ENCODE results near the gene CIROP.

The CIROP gene

GRCh38 chr14:23118506-23119362 lies 13.9 kb upstream of the CIROP start, which contains the start of gene CEBPE:
Gene CEBPE, minus strand, starts transcription at chr14:23119255. Its CDS starts 164 bp downstream, at chr14:23119091.
- H3K4me1 ChIP-seq (ENCODE audit: control insufficient read depth, insufficient read depth, low read length) = peaks cover 29% of the 10 kb centered on the region
- H3K36me3 ChIP-seq (ENCODE audit: control insufficient read depth, insufficient read depth, low read length) = no peaks in the 10 kb centered on the region
- no peak within 1 kb of the TSS for H3K4me3 ChIP-seq (ENCODE audit: low read depth, low read length)
- H3K27me3 ChIP-seq (ENCODE audit: control insufficient read depth, insufficient read depth, low read length) = peaks cover 4% of the 10 kb centered on the region
- H3K9me3 ChIP-seq (ENCODE audit: control insufficient read depth, insufficient read depth, low read length) = no peaks in the 10 kb centered on the region
- no peak within 1 kb of the TSS for H3K9ac ChIP-seq (ENCODE audit: low read depth, low read length)

GRCh38 chr14:23117371-23118020 lies 12.7 kb upstream of the CIROP start:
- Histone ChIP-seq H3K27me3 (ENCODE audit: control insufficient read depth, insufficient read depth, low read length) (peaks cover 8% of the 10 kb centered on the region), H3K9me3 (ENCODE audit: control insufficient read depth, insufficient read depth, low read length) (no peaks in the 10 kb centered on the region), H3K4me3 (ENCODE audit: low read depth, low read length) (no peak overlapping the region), H3K4me1 (ENCODE audit: control insufficient read depth, insufficient read depth, low read length) (peaks cover 29% of the 10 kb centered on the region), H3K36me3 (ENCODE audit: control insufficient read depth, insufficient read depth, low read length) (no peaks in the 10 kb centered on the region), H3K9ac (ENCODE audit: low read depth, low read length) (no peak overlapping the region)

GRCh38 chr14:23115918-23116317 lies 11.1 kb upstream of the CIROP start:
- peaks cover 21% of the 10 kb centered on the region for H3K4me1 ChIP-seq (ENCODE audit: control insufficient read depth, insufficient read depth, low read length)
- H3K9ac ChIP-seq (ENCODE audit: low read depth, low read length) = no peak overlapping the region
- H3K4me3 ChIP-seq (ENCODE audit: low read depth, low read length) = no peak overlapping the region
- H3K36me3 ChIP-seq (ENCODE audit: control insufficient read depth, insufficient read depth, low read length) = no peaks in the 10 kb centered on the region
- peaks cover 19% of the 10 kb centered on the region for H3K27me3 ChIP-seq (ENCODE audit: control insufficient read depth, insufficient read depth, low read length)
- no peaks in the 10 kb centered on the region for H3K9me3 ChIP-seq (ENCODE audit: control insufficient read depth, insufficient read depth, low read length)

- peaks cover 24% of the 10 kb centered on the region for H3K27me3 ChIP-seq (ENCODE audit: control insufficient read depth, insufficient read depth, low read length)
- no peaks in the 10 kb centered on the region for H3K9me3 ChIP-seq (ENCODE audit: control insufficient read depth, insufficient read depth, low read length)
- no peak overlapping the region for H3K4me3 ChIP-seq (ENCODE audit: low read depth, low read length)
- no peaks in the 10 kb centered on the region for H3K36me3 ChIP-seq (ENCODE audit: control insufficient read depth, insufficient read depth, low read length)
- H3K4me1 ChIP-seq (ENCODE audit: control insufficient read depth, insufficient read depth, low read length) = peaks cover 17% of the 10 kb centered on the region
- H3K9ac ChIP-seq (ENCODE audit: low read depth, low read length) = no peak overlapping the region
Observed at GRCh38 chr14:23115039-23115731, 10.4 kb upstream of the CIROP start.

- Histone ChIP-seq H3K9me3 (ENCODE audit: control insufficient read depth, insufficient read depth, low read length) (no peaks in the 10 kb centered on the region), H3K9ac (ENCODE audit: low read depth, low read length) (no peak overlapping the region), H3K27me3 (ENCODE audit: control insufficient read depth, insufficient read depth, low read length) (peaks cover 27% of the 10 kb centered on the region), H3K36me3 (ENCODE audit: control insufficient read depth, insufficient read depth, low read length) (no peaks in the 10 kb centered on the region), H3K4me1 (ENCODE audit: control insufficient read depth, insufficient read depth, low read length) (peaks cover 12% of the 10 kb centered on the region), H3K4me3 (ENCODE audit: low read depth, low read length) (no peak overlapping the region)
Observed at GRCh38 chr14:23114669-23115038, 9.9 kb upstream of the CIROP start.

GRCh38 chr14:23114120-23114458 lies 9.3 kb upstream of the CIROP start:
- Histone ChIP-seq H3K4me1 (ENCODE audit: control insufficient read depth, insufficient read depth, low read length) (peaks cover 12% of the 10 kb centered on the region), H3K27me3 (ENCODE audit: control insufficient read depth, insufficient read depth, low read length) (peaks cover 27% of the 10 kb centered on the region), H3K36me3 (ENCODE audit: control insufficient read depth, insufficient read depth, low read length) (no peaks in the 10 kb centered on the region), H3K9me3 (ENCODE audit: control insufficient read depth, insufficient read depth, low read length) (no peaks in the 10 kb centered on the region), H3K4me3 (ENCODE audit: low read depth, low read length) (no peak overlapping the region), H3K9ac (ENCODE audit: low read depth, low read length) (no peak overlapping the region)

GRCh38 chr14:23113431-23114119 lies 8.8 kb upstream of the CIROP start:
- H3K27me3 ChIP-seq (ENCODE audit: control insufficient read depth, insufficient read depth, low read length) = peaks cover 27% of the 10 kb centered on the region
- no peak overlapping the region for H3K9ac ChIP-seq (ENCODE audit: low read depth, low read length)
- no peak overlapping the region for H3K4me3 ChIP-seq (ENCODE audit: low read depth, low read length)

GRCh38 chr14:23112359-23113178 lies 7.8 kb upstream of the CIROP start:
- Histone ChIP-seq H3K27me3 (ENCODE audit: control insufficient read depth, insufficient read depth, low read length) (peaks cover 27% of the 10 kb centered on the region), H3K9ac (ENCODE audit: low read depth, low read length) (no peak overlapping the region), H3K4me1 (ENCODE audit: control insufficient read depth, insufficient read depth, low read length) (peaks cover 12% of the 10 kb centered on the region), H3K9me3 (ENCODE audit: control insufficient read depth, insufficient read depth, low read length) (no peaks in the 10 kb centered on the region), H3K36me3 (ENCODE audit: control insufficient read depth, insufficient read depth, low read length) (no peaks in the 10 kb centered on the region), H3K4me3 (ENCODE audit: low read depth, low read length) (no peak overlapping the region)

More at GRCh38 chr14:23113431-23114119, 8.8 kb upstream of the CIROP start:
- Histone ChIP-seq H3K36me3 (ENCODE audit: control insufficient read depth, insufficient read depth, low read length) (no peaks in the 10 kb centered on the region), H3K9me3 (ENCODE audit: control insufficient read depth, insufficient read depth, low read length) (no peaks in the 10 kb centered on the region), H3K4me1 (ENCODE audit: control insufficient read depth, insufficient read depth, low read length) (peaks cover 12% of the 10 kb centered on the region)

GRCh38 chr14:23110579-23111365 lies 6.0 kb upstream of the CIROP start:
- Histone ChIP-seq H3K9ac (ENCODE audit: low read depth, low read length) (no peak overlapping the region), H3K4me1 (ENCODE audit: control insufficient read depth, insufficient read depth, low read length) (peaks cover 12% of the 10 kb centered on the region), H3K9me3 (ENCODE audit: control insufficient read depth, insufficient read depth, low read length) (no peaks in the 10 kb centered on the region), H3K36me3 (ENCODE audit: control insufficient read depth, insufficient read depth, low read length) (no peaks in the 10 kb centered on the region), H3K4me3 (ENCODE audit: low read depth, low read length) (no peak overlapping the region), H3K27me3 (ENCODE audit: control insufficient read depth, insufficient read depth, low read length) (peaks cover 27% of the 10 kb centered on the region)

- H3K27me3 ChIP-seq (ENCODE audit: control insufficient read depth, insufficient read depth, low read length) = peaks cover 24% of the 10 kb centered on the region
Observed at GRCh38 chr14:23109769-23110168, 5.0 kb upstream of the CIROP start.

More at GRCh38 chr14:23109769-23110168, 5.0 kb upstream of the CIROP start:
- no peak overlapping the region for H3K4me3 ChIP-seq (ENCODE audit: low read depth, low read length)
- no peaks in the 10 kb centered on the region for H3K9me3 ChIP-seq (ENCODE audit: control insufficient read depth, insufficient read depth, low read length)
- H3K4me1 ChIP-seq (ENCODE audit: control insufficient read depth, insufficient read depth, low read length) = peaks cover 18% of the 10 kb centered on the region
- no peaks in the 10 kb centered on the region for H3K36me3 ChIP-seq (ENCODE audit: control insufficient read depth, insufficient read depth, low read length)
- H3K9ac ChIP-seq (ENCODE audit: low read depth, low read length) = no peak overlapping the region
